ENCODE data around the gene SCLY. TPM values are rescaled to one million over a fixed set of nuclear protein-coding genes. Genes with fewer than 3 reads are reported as not detected.

SCLY gene
- total RNA-seq, 2 donors from 2014 or later, result 18.5 to 32.4 TPM

- H3K4me1 ChIP-seq, result peaks cover 27% of the 10 kb centered on the region
- 80 to 89% methylated on average over 3 to 10 of the region's 11 CpGs for WGBS, 2 donors
- no peaks in the 10 kb centered on the region for H3K9me3 ChIP-seq
- TF ChIP-seq POLR2A (IDR thresholded peaks at IDR 0.05), result no peak
- TF ChIP-seq, protein P1, sequence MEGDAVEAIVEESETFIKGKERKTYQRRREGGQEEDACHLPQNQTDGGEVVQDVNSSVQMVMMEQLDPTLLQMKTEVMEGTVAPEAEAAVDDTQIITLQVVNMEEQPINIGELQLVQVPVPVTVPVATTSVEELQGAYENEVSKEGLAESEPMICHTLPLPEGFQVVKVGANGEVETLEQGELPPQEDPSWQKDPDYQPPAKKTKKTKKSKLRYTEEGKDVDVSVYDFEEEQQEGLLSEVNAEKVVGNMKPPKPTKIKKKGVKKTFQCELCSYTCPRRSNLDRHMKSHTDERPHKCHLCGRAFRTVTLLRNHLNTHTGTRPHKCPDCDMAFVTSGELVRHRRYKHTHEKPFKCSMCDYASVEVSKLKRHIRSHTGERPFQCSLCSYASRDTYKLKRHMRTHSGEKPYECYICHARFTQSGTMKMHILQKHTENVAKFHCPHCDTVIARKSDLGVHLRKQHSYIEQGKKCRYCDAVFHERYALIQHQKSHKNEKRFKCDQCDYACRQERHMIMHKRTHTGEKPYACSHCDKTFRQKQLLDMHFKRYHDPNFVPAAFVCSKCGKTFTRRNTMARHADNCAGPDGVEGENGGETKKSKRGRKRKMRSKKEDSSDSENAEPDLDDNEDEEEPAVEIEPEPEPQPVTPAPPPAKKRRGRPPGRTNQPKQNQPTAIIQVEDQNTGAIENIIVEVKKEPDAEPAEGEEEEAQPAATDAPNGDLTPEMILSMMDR (IDR thresholded peaks at IDR 0.05), result no peak
- H3K36me3 ChIP-seq (replicated peaks in 1 of 2; ENCODE audit: insufficient read depth in 1 of 2, low read depth in 2 of 2), result no peaks in the 10 kb centered on the region
- ATAC-seq (no peak), DNase-seq (no peak)
- H3K4me3 ChIP-seq, result no peak overlapping the region
- no peaks in the 10 kb centered on the region for H3K27me3 ChIP-seq
- intact Hi-C loops (cut with DNase I), result no loop called here
- no peak overlapping the region for H3K27ac ChIP-seq
Measured at GRCh38 chr2:238117199-238118154, 56.7 kb downstream of the SCLY start.

DNA sequence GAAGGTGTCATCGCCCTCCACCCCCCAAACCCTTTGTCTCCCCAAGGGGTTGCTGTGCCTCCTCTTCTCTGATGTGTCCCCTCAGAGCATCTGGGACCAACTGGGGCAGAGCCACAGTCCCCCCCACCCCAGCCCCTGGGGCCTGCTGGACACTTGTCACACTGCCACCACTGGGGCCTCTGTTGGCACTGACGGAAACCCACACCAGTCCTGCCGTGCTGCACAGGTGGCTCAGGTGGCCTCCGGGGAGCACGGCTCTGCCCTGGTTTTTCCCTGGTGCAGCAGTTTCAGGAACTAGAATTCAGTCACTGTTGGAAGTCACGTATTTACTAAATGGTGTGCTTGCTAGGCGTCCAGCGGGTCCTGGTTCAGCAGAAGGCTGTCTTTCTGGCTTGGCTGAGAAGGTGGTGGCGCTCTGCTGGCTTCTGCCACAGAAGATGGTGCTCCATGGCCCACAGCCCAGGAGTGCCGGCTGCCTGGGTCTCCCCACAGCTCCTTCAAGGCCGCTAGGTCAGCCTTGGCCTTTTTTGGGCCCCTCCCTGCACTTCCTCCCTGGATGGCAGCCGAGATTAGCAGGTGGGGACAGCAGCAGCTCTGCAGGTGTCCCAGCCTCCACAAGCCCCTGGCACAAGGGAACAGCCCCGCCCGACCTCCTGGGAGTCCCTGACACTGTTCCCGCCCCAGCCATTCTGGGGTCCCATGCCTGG is 59.1 kb downstream of the SCLY start:
- intact Hi-C loops (cut with DNase I), result no loop called here
- Histone ChIP-seq H3K4me3 (no peak overlapping the region), H3K27me3 (no peaks in the 10 kb centered on the region), H3K36me3 (replicated peaks in 1 of 2; ENCODE audit: insufficient read depth in 1 of 2, low read depth in 2 of 2) (no peaks in the 10 kb centered on the region), H3K27ac (no peak overlapping the region), H3K9me3 (no peaks in the 10 kb centered on the region), H3K4me1 (peaks cover 21% of the 10 kb centered on the region)
- DNase-seq (peak in 2 of 4 donors; percentile 36 to 41), ATAC-seq (no peak)
- WGBS, 2 donors, result 55 to 70% methylated on average over 9 to 14 of the region's 15 CpGs
- TF ChIP-seq, protein P1 (IDR thresholded peaks at IDR 0.05), result no peak
- TF ChIP-seq POLR2A (IDR thresholded peaks at IDR 0.05), result no peak

DNA sequence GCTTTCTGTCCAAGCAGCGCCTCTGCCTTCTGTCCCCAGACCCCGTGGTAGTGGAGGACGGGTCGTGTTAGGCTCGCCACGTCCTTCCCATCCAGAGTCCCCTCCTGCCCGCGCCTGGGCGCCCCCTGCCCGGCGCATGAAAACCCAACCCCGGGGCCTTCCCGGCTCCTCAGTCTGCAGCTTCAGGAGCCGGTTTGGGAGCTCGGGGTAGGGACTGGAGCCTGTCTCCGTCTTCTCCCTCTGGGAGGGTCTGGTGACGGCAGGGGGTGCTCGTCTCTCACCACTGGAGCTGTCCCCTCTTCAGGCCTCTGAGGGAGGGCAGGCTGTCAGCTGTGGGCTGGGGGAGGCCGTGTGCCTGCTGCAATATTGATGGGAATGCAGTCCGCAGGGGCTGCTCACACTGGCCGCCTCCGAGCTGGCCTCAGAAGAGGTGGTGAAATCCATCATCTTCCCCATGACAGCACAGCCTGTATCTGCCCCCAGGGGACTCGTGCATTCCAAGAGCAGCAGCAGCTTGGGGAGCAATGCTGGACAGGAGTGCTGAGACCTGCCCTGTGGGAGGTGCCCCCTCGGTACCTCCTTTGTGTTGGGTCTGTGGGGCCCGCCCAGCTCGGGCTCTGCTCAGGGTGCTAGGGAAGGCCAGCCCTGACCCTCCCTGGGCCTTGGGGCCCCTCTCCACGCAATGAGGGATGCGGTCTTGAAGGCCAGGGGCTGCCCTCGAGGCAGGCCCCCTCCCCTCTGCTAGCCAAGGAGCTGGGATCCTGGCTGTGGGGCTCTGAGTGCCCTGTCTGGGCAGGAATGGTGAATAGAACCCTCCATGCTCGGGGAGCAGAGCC is 59.9 kb downstream of the SCLY start:
- Histone ChIP-seq H3K9me3 (no peaks in the 10 kb centered on the region), H3K4me3 (no peak overlapping the region), H3K27me3 (no peaks in the 10 kb centered on the region), H3K4me1 (peaks cover 13% of the 10 kb centered on the region), H3K27ac (no peak overlapping the region), H3K36me3 (replicated peaks in 1 of 2; ENCODE audit: insufficient read depth in 1 of 2, low read depth in 2 of 2) (no peaks in the 10 kb centered on the region)
- 58 to 75% methylated on average over 13 to 30 of the region's 30 CpGs for WGBS, 2 donors
- TF ChIP-seq, protein P1 (IDR thresholded peaks at IDR 0.05), result no peak
- no peak for TF ChIP-seq POLR2A (IDR thresholded peaks at IDR 0.05)
- ATAC-seq (no peak), DNase-seq (no peak)
- intact Hi-C loops (cut with DNase I), result no loop called here

DNA sequence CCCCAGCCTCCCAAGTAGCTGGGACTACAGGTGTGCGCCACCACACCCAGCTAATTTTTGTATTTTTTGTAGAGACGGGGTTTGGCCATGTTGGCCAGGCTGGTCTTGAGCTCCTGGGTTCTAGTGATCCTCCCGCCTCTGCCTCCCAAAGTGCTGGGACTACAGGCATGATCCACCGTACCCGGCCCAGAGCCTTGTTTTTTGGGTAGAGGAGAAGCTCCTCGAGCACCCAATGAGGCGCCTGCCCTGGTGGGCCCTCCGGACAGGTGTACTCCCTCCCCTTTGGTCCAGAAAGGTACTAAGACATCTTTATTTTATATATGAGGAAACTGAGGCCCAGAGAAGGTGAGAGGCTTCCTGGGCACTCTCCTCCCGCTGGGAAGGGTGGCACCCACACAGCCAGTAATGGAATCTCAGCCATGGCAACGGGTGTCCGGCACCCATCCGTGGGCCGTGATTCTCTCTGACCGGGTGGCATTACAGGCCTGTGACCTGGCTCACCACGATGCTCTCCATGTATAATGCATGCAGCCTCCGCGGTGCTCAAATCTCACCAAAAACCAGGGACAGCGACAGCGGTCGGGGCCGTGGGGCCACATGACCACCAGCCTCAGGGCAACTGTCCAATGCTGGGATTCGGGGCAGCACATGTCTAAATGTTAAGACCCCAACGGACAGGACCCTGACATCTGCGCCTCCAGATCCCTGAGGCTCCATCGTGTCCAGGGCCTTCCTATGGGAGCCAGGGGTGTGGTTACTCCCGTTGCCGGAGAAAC is 60.9 kb downstream of the SCLY start:
- H3K4me1 ChIP-seq, result peaks cover 9% of the 10 kb centered on the region
- intact Hi-C loops (cut with DNase I), result no loop called here
- H3K27ac ChIP-seq, result no peak overlapping the region
- no peaks in the 10 kb centered on the region for H3K36me3 ChIP-seq (replicated peaks in 1 of 2; ENCODE audit: insufficient read depth in 1 of 2, low read depth in 2 of 2)
- H3K4me3 ChIP-seq, result no peak overlapping the region
- H3K27me3 ChIP-seq, result no peaks in the 10 kb centered on the region
- no peaks in the 10 kb centered on the region for H3K9me3 ChIP-seq
- DNase-seq (no peak), ATAC-seq (no peak)
- WGBS, 2 donors, result 84 to 96% methylated on average over 10 to 25 of the region's 27 CpGs
- TF ChIP-seq, protein P1 (IDR thresholded peaks at IDR 0.05), result no peak
- no peak for TF ChIP-seq POLR2A (IDR thresholded peaks at IDR 0.05)
